ENCODE data around the gene FCRLA.

DNA sequence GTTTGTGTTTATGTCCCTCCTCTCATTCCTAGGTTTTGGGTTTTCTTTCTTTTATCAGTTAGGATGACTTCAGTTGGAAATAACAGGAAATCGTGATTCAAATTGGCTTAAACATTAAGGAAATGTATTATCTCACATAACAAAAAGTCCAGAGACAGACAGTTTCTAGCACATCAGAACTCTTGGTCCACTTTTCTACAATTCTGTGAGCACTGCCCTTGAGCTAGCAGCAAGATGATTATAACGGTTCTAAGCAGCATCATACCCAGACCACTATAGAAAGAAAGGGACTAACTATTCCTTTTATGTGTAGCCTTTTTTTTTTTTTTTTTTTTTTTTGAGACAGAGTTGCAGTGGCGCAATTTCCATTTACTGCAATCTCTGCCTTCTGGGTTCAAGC, 25.1 kb upstream of the FCRLA start:
- TF ChIP-seq, protein P1, sequence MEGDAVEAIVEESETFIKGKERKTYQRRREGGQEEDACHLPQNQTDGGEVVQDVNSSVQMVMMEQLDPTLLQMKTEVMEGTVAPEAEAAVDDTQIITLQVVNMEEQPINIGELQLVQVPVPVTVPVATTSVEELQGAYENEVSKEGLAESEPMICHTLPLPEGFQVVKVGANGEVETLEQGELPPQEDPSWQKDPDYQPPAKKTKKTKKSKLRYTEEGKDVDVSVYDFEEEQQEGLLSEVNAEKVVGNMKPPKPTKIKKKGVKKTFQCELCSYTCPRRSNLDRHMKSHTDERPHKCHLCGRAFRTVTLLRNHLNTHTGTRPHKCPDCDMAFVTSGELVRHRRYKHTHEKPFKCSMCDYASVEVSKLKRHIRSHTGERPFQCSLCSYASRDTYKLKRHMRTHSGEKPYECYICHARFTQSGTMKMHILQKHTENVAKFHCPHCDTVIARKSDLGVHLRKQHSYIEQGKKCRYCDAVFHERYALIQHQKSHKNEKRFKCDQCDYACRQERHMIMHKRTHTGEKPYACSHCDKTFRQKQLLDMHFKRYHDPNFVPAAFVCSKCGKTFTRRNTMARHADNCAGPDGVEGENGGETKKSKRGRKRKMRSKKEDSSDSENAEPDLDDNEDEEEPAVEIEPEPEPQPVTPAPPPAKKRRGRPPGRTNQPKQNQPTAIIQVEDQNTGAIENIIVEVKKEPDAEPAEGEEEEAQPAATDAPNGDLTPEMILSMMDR (IDR thresholded peaks at IDR 0.05): no peak
- TF ChIP-seq EP300 (IDR thresholded peaks at IDR 0.05) (no peak), POLR2A (IDR thresholded peaks at IDR 0.05) (no peak)
